Measurements from ENCODE around the gene COX6A2.

COX6A2 gene

GRCh38 chr16:31404353-31405064 is 23.7 kb downstream of the COX6A2 start:
- H3K36me3 ChIP-seq: no peaks in the 10 kb centered on the region
- peak; percentile 23 for DNase-seq
- H3K9me3 ChIP-seq: no peaks in the 10 kb centered on the region; the same call in 1 of the 2 replicates
- peak overlapping the region; percentile 23 for H3K4me3 ChIP-seq (ENCODE audit: low read depth, low read length)
- TF ChIP-seq CTCF (IDR thresholded peaks at IDR 0.05; ENCODE audit: low read depth, low read length): no peak
- H3K4me1 ChIP-seq: no peaks in the 10 kb centered on the region
- H3K27me3 ChIP-seq: no peaks in the 10 kb centered on the region; the same call in 1 of the 2 replicates

- DNase-seq: no peak
- Histone ChIP-seq H3K36me3 (no peaks in the 10 kb centered on the region), H3K4me1 (no peaks in the 10 kb centered on the region), H3K9me3 (no peaks in the 10 kb centered on the region; the same call in 1 of the 2 replicates), H3K27me3 (no peaks in the 10 kb centered on the region; the same call in 1 of the 2 replicates), H3K4me3 (ENCODE audit: low read depth, low read length) (peak overlapping the region; percentile 23)
- no peak for TF ChIP-seq CTCF (IDR thresholded peaks at IDR 0.05; ENCODE audit: low read depth, low read length)
Observed at GRCh38 chr16:31403590-31404352, 24.4 kb downstream of the COX6A2 start.

GRCh38 chr16:31402687-31403086 is 25.5 kb downstream of the COX6A2 start:
- DNase-seq: no peak
- Histone ChIP-seq H3K4me3 (ENCODE audit: low read depth, low read length) (no peak overlapping the region), H3K4me1 (no peaks in the 10 kb centered on the region), H3K36me3 (no peaks in the 10 kb centered on the region), H3K27me3 (no peaks in the 10 kb centered on the region; the same call in 1 of the 2 replicates), H3K9me3 (no peaks in the 10 kb centered on the region; the same call in 1 of the 2 replicates)
- TF ChIP-seq CTCF (IDR thresholded peaks at IDR 0.05; ENCODE audit: low read depth, low read length): no peak

- no peak overlapping the region for H3K4me3 ChIP-seq (ENCODE audit: low read depth, low read length)
- H3K9me3 ChIP-seq: no peaks in the 10 kb centered on the region; the same call in 1 of the 2 replicates
- no peaks in the 10 kb centered on the region for H3K27me3 ChIP-seq
- TF ChIP-seq CTCF (IDR thresholded peaks at IDR 0.05; ENCODE audit: low read depth, low read length): no peak
- H3K4me1 ChIP-seq: no peaks in the 10 kb centered on the region
- DNase-seq: no peak
- H3K36me3 ChIP-seq: no peaks in the 10 kb centered on the region
Observed at GRCh38 chr16:31401436-31401835, 26.7 kb downstream of the COX6A2 start.

GRCh38 chr16:31400191-31400590 is 28.0 kb downstream of the COX6A2 start:
- H3K27me3 ChIP-seq: no peaks in the 10 kb centered on the region
- H3K4me1 ChIP-seq: no peaks in the 10 kb centered on the region
- H3K9me3 ChIP-seq: no peaks in the 10 kb centered on the region; the same call in 1 of the 2 replicates
- no peak overlapping the region for H3K4me3 ChIP-seq (ENCODE audit: low read depth, low read length)
- no peak for TF ChIP-seq CTCF (IDR thresholded peaks at IDR 0.05; ENCODE audit: low read depth, low read length)
- no peaks in the 10 kb centered on the region for H3K36me3 ChIP-seq
- no peak for DNase-seq

GRCh38 chr16:31397701-31398100 is 30.5 kb downstream of the COX6A2 start:
- no peaks in the 10 kb centered on the region for H3K4me1 ChIP-seq

More at GRCh38 chr16:31397701-31398100, 30.5 kb downstream of the COX6A2 start:
- Histone ChIP-seq H3K27me3 (no peaks in the 10 kb centered on the region), H3K4me3 (ENCODE audit: low read depth, low read length) (no peak overlapping the region), H3K36me3 (no peaks in the 10 kb centered on the region), H3K9me3 (no peaks in the 10 kb centered on the region; the same call in 1 of the 2 replicates)
- no peak for DNase-seq
- no peak for TF ChIP-seq CTCF (IDR thresholded peaks at IDR 0.05; ENCODE audit: low read depth, low read length)
